GM21737 (cell line): Measurements from ENCODE around the gene GORASP2.

Experiments used
- ATAC-seq: cut with Tn5 transposase; IDR thresholded peaks from one replicate; pipeline ENCODE4 v1.9.1; 2021; ENCODE audit warnings: mild to moderate bottlenecking, moderate library complexity; ENCODE audit not compliant: unreplicated experiment

Gene GORASP2

DNA sequence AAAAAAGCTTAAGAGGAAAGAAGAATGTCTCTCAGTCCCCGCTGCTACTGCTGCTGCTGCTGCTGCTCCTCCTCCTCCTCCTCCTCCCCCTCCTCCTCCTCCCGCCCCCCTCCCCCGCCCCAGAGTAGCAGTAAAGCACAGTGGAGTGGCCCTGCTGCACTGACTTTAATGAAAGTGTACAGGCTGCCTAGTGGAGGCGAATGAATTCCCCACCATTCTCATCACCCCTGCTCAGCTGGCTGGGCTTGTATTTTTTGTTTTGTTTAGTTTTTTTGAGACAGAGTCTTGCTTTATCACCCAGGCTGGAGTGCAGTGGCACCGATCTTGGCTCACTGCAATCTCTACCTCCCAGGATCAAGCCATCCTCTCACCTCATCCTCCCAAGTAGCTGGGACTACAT lies 34.3 kb downstream of the GORASP2 start:
- ATAC-seq, result no peak

DNA sequence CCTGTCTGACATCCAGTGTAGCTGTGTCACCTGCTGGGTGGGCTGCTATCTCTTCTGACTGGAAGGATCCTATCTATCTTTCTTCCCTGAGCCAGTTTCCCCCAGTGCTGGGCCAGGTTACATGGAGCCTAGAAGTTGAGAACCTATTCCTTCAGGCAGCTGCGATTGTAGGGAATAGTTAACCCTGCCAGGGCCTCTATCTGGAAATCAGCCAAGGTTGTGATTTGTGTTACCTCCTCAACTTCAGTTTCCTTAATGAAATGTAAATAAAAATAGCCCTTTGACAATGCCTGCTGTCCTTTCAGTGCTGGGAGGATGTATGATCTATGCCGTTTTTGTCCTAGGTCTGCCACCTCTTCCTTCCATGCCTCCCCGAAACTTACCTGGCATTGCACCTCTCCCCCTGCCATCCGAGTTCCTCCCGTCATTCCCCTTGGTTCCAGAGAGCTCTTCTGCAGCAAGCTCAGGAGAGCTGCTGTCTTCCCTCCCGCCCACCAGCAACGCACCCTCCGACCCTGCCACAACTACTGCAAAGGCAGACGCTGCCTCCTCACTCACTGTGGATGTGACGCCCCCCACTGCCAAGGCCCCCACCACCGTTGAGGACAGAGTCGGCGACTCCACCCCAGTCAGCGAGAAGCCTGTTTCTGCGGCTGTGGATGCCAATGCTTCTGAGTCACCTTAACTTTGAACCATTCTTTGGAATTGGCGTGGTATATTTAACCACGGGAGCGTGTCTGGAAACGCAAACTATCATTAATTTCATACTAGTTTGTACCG lies 36.6 kb downstream of the GORASP2 start:
- no peak for ATAC-seq

DNA sequence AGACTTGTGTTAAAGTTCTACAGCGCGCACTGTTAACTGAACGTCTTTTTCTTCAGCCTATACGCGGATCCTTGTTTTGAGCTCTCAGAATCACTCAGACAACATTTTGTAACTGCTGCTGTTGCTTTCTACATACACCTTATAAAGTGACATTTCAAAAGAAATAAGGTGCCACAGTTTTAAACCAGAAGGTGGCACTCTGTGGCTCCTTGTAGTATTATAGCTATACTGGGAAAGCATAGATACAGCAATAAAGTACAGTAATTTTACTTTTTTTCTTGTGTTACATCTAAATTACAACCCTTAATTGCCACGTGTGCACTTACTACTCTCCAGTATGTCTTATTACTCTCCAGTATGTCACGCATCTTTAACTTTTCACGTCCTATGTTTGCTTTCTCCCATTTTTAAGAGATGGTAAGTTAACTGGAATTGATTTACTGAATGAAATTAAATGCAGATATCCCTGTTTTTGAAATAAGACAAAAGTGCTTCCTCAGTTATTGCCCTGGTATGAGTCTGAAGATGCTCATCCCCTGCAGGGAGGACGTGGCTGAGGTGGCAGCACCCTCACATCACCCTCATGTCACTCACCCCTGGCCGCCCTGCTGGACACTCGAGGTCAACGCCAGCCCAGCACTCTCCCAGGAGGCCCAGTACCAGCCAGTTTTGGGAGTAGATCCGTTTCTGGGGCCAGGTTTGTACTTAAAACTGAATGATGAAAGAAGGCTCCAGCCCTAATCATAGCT lies 37.8 kb downstream of the GORASP2 start:
- no peak for ATAC-seq

DNA sequence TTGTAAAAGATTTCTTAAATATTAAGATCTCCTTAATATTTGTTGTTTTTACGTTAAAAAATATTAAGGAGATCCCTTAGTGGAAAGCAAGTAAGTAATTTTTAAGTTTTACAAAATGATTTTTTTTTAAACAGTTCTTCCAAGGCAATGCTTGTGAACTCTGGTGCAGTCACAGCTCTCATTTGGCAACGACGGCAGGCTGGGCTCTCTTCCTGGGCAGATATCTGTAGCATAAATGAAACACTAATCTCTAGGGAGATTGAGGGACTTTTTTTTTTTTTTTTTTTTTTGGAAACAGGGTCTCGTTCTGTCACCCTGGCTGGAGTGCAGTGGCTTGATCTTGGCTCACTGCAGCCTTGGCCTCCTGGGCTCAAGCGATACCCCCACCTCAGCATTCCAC lies 38.5 kb downstream of the GORASP2 start:
- ATAC-seq, result no peak

DNA sequence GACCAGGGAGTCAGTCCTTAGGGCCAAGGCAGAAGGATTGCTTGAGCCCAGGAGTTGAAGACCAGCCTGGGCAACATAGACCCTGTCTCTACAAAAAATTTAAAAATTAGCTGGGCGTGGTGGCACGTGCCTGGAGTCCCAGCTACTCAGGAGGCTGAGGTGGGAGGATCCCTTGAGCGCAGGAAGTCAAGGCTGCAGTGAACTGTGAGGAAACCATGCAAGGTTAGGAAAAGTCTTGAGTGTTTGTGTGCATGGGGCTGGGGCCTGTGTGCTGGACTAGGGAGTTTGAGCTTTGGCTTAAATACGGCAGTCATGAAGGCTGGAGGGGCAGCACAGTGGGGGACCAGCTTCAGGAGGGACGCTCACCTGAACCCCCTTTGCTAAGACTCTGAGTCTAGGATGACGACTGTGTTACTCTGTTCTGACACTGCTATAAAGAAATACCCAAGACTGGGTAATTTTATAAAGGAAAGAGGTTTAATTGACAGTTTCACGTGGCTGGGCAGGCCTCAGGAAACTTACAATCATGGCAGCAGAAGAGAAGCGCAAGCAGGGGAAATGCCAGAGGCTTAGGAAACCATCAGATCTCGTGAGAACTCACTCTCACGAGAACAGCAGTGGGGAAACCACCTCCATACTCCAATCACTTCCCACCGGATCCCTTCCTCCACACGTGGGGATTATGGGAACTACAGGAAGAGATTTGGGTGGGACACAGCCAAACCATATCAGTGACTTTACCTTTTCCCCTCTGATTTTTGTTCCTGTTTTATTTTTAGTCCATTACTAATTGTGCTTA lies 39.4 kb downstream of the GORASP2 start:
- no peak for ATAC-seq

DNA sequence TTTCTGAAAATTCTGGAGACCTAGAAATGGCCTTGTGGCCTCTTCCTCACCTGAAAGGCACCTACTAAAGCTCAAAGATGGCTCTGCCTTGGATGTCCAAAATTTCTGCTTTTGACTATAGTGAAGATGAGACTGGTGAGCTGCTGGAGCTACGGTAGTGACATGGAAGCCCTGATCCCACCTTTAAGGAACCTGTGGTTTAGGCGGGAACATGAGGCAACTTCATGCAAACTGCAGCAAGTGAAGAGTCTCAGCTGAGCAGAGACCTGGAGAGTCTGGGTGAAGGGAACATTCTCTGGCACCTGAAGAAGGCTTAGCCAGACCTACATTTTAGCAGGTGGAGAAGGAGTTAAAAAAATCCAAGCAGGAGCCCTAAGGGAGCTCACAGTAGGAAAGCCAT lies 40.0 kb downstream of the GORASP2 start:
- no peak for ATAC-seq

DNA sequence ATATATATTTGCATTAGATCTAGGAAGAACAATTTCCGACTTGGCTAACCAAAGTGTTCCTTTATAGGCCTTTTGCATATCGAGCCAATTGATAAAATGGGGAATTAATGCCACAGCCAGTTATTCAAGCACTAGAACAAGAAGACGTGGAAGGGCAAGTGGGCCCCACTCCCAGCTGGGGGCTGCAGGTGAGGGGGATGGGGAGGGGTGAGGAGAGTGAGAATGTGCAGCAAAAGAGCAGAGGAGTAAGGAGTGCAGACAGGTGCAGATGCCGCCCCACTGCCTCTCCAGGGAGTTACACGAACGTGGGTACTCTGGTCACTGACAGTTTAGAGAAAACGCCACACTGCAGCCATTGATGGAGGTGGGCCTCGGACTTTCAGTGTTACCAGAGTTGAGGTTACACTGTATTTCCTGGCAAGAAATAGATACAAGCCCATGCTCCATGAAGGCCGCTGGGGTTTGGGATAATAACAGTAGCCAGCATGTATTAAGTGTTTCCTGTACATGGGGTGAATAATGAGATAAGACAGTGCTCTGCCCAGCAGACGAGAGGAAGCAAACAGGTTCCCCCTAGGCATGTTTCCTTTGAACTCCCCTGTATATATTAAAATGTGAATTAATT lies 40.9 kb downstream of the GORASP2 start:
- no peak for ATAC-seq

DNA sequence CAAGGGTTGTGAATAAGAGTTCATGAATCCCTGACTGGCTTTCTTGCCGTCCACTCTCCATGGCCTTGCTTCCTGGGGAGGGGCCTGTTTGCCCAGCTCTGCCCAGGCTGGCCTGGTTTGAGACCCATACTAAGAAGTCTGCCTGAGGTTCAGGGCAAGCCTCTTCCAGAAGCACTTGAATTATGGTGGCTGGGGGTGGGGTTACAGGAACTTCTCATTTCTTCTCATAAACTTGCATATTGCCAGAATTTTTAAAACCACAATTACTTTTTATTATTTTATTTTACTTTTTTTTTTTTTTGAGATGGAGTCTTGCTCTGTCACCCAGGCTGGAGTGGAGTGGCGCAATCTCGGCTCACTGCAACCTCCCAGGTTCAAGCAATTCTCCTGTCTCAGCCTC lies 42.0 kb downstream of the GORASP2 start:
- no peak for ATAC-seq

DNA sequence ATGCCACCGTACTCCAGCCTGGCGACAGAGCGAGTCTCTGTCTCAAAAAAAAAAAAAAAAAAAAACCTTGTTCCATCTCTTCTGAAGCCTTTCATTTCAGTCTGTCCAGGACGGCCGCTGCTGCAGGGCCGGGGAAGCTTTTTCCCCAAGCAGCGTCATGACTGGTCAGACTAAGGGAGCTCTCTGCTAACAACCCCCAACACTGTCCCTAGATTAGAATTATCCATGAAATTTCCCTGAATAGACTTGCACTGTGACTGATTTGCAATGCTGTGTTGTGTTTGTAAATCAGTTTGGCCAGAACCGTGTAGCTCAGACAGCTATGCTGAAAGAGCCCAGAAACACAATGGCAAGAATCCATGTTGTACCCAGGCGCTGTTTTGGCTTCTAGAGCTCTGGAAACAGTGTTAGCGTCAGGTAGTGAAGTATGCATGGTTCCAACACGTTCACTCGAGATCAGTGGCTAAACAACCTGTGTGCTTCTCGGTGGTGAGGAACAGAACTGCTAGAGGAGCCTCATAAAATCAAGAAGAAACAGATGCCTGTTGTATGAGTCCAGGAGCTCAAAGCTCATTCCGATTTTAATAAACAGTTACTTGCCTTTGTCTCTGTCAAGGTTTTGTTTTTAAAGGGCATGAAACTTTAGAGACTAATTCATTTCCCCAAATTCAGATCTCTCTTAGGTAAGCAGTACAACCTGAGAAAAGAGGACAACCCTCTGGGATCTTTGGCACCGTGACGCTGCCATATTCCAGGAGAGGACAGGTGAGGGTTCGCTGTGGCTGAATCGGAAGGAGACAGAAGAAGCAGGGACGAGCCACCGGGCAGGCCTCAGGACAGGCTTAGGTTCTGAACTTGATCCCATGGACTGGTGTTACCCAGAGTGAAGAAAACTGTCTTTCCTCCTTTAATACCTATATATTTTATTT lies 43.5 kb downstream of the GORASP2 start:
- ATAC-seq, result no peak

DNA sequence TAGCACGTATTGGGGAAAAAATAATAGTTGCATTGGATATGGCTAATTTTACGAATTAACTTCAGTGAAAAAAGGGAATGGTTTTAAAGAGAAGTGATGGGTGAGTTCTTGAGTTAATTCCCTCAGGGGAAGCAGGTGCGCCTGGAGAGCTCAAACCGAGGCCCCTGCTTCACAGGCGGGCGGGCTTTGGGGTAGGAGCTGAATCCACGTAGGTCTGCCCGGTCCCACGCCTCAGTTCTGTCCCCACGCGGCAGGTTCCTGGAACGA lies 44.1 kb downstream of the GORASP2 start:
- no peak for ATAC-seq

DNA sequence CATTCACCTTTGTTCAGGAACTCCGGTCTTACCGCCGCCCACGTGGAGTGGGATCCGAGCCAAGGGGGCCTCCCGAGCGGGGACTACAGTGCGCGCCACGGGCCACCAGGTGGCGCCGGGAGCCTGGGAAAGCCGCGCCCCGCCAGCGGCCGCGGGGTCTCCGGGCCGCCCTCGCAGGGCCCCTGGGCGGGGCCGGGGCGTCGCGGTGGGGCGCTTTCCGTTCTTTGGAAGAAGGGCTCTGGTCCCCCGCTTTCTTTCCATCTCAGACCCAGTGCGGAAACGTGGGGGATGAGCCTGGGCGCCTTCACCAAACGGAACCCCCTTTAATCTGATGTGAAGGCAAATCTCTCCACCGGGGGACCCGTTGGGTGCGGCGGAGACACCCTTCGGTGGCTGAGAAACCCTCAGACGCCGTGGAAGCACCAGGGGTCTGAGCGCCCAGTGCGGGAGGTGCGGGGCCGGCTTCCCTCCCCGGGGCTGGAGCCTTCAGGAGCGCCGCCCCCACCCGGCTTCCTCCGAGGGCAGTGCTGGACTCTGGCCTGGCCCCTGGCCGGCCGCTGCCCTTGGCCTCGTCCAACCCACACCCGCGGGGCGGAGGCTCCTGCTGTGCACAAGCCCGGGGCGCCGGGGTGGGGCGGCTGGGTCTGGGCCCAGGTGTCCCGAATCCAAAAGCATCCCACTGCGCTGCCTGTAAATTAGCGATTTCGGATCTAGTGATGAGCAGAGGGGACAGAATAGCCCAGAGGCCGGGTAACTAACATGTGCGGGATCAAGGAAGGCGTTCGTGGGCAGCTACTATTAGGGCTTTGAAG lies 44.6 kb downstream of the GORASP2 start:
- ATAC-seq, result peak; percentile 97

DNA sequence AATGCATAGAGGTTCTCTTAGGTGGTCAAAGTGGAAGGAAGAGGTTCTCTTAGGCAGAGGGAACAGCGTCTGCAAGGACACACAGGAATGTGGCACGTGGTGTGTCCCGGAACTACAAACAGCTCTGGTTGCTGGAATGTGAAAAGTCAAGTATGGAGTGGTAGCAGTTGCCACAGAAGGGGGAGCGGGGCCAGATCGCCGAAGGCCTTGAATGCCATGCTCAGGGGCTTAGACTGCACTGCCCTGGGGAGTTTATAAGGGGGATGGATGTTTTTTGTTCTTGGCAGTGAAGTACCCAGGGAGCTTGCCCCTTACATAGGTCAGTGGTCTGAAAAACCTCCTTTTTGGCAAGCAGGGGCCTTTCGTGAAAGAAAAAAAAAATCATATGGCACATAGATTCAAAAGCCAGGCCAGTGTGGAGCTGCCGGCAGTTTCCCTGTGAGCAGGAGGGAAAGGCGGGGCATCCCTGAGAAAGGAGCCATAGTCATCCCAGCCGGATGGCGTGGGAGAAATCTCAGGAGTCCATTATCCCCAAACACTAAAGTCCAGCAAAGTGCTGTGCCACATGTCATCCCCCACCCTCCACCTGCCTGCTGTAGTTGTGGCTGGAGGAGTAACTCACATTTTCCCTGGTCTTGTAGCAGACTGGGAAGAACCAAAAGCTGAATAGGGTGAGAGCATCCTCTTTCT lies 45.4 kb downstream of the GORASP2 start:
- no peak for ATAC-seq

DNA sequence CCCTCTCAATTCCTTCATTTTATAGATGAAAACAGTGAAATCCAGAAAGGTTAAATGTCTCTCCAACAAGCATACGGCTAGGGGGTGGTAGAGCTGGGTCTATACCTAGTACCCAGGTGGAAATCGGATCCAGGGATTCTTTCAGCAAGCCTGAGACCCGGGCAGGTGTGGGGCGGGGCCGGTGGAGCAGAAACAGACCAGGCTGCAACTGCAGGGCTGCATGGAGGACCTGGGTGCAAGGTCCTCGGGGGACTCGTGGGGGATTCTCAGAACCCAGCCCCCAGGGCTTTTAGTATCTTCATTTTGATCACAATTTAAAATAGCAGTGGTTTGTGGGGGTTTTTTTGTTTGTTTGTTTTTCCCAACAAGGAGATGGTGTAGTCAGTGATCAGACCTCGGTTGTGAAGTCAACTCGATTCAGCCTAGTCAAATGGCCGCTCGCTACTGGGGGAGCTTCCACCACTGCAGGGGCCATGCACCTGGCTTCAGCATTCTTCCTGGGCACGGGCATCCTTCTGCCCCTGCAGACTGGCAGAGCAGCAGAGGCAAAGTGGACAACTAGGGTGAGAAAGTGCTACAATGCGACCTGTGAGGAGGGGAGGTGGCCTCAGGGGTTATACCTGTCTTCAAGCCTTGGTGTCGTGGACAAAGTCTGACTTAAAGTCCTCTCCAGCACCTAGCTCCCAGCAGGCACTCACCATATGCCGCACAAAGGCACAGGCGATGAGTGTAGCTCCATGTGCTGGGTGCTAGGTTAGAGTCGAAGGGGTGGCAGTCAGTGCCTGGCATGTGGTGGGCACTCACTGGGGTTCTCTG lies 46.3 kb downstream of the GORASP2 start:
- no peak for ATAC-seq

DNA sequence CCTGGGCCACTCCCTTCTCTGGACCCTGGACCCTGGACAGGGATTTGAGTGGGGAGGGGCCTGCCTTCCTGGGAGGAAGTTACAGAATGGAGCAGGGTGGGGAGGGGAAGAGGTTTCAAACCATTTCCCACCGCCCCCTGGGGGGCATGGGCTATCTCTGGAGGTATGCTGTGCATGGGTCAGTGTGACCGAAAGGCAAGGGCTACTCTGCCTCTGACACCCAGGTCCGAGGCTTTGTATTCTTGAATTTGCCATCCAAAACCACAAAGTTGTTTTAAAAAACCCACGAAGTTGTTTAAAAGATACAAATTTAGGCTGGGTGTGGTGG lies 46.9 kb downstream of the GORASP2 start:
- no peak for ATAC-seq

DNA sequence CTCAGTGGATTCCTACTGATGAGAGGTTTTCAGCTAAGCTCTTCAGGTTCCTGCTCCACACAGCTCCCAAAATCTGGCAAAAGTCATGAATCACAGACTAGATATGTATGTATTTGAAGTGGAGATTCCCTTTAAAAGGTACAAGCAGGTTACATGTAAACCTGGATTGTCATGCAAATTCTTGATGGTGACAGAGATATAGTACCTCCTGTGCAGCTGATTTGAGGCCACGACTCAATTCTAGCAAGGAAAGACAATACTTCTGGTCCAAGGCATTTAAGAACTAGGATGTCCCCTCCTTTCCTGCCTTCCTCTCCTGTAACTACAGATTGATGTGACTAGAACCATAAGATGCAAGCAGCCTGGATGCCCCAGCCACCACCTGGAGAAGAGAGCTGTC lies 55.0 kb downstream of the GORASP2 start:
- ATAC-seq, result no peak

DNA sequence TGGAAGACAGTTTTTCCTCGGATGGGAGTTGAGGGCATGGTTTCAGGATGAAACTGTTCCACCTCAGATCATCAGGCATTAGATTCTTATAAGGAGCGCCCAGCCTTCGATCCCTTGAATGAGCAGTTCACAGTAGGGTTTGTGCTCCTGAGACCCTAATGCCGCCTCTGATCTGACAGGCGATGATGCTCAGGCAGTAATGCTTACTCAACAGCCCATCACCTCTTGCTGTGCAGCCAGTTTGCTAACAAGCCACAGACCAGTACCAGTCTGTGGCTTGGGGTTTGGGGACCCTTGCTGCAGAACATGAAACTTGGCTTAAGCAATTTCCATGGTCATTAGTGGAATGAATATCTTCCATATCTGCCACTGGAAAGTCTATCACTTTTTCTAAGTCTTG lies 56.4 kb downstream of the GORASP2 start:
- ATAC-seq, result no peak

DNA sequence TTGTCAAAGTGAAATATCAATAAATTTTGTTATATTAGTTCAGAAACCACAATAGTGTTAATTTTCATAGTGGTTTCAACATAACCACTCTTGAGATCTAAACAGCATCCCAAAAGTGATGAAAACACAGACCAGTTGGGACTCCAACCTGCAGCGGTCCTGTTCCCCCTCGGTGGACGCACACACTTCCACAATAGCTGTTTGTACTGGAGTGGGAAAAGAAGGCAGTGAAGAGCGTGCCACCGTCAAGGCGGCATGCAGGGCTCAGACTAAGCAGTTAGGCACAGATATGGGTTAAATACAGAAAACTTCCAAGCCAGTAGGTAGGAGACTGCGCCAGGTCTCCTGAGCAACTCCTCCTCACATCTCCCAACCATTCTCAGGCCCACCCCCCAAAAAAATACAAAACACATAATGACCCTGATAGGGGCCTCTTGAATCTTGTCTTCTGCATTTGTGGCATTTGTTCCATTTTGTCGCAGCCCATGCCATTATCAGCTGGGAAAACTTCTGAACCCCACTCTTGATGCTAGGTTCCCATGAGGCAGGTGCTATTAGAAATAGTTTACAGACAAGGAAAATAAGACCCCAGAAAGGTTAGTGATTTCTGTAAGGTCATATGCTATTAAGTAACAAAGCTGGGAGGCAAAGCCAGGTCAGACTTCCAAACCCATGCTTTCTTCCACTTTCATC lies 57.7 kb downstream of the GORASP2 start:
- no peak for ATAC-seq
